ENCODE results near the gene ANO4.
"Not testable (repeated sequence)": the region's sequence is repeated elsewhere in the genome, so short reads cannot be mapped to it uniquely, and the experiment has no call there.

Gene ANO4

GRCh38 chr12:101050631-101051030 is 256.1 kb downstream of the ANO4 start:
- DNase-seq, result no peak

GRCh38 chr12:101051151-101051550 is 256.6 kb downstream of the ANO4 start:
- no peak for DNase-seq

- DNase-seq, result no peak
These were observed 257.4 kb downstream of the ANO4 start for GRCh38 chr12:101051901-101052550.

GRCh38 chr12:101053203-101053602 is 258.6 kb downstream of the ANO4 start:
- no peak for DNase-seq

- DNase-seq, result no peak
These were observed 261.4 kb downstream of the ANO4 start for GRCh38 chr12:101055940-101056339.

GRCh38 chr12:101062508-101062907 is 267.9 kb downstream of the ANO4 start:
- DNase-seq, result not testable (repeated sequence)

GRCh38 chr12:101064721-101065120 is 270.1 kb downstream of the ANO4 start:
- DNase-seq, result no peak

- DNase-seq, result no peak
These were observed 271.9 kb downstream of the ANO4 start for GRCh38 chr12:101066489-101066888.

- no peak for DNase-seq
These were observed 273.8 kb downstream of the ANO4 start for GRCh38 chr12:101068402-101068801.

- DNase-seq, result no peak
These were observed 274.3 kb downstream of the ANO4 start for GRCh38 chr12:101068836-101069235.

GRCh38 chr12:101074940-101075680 is 280.5 kb downstream of the ANO4 start:
- DNase-seq, result no peak

- peak; percentile 5 for DNase-seq
These were observed 282.3 kb downstream of the ANO4 start for GRCh38 chr12:101076921-101077320.

GRCh38 chr12:101077791-101078528 is 283.4 kb downstream of the ANO4 start:
- DNase-seq, result no peak

- DNase-seq, result no peak
These were observed 284.1 kb downstream of the ANO4 start for GRCh38 chr12:101078536-101079285.

- DNase-seq, result no peak
These were observed 288.1 kb downstream of the ANO4 start for GRCh38 chr12:101082706-101083105.

- peak; percentile 36 for DNase-seq
These were observed 292.0 kb downstream of the ANO4 start for GRCh38 chr12:101086490-101087135.

GRCh38 chr12:101087920-101088319 is 293.3 kb downstream of the ANO4 start:
- DNase-seq, result no peak

- no peak for DNase-seq
These were observed 294.7 kb downstream of the ANO4 start for GRCh38 chr12:101089271-101089670.

GRCh38 chr12:101090222-101090621 is 295.6 kb downstream of the ANO4 start:
- not testable (repeated sequence) for DNase-seq

- DNase-seq, result peak; percentile 84
These were observed 303.4 kb downstream of the ANO4 start for GRCh38 chr12:101097829-101098580.

- DNase-seq, result peak; percentile 66
These were observed 312.6 kb downstream of the ANO4 start for GRCh38 chr12:101107032-101107763.
